GM12801 (cell line): Measurements from ENCODE around the gene EPHB2.

Experiments
- CTCF ChIP-seq: IDR thresholded peaks from one replicate; pipeline ENCODE4 v1.5.1; 2011; ENCODE audit warnings: control low read depth; ENCODE audit not compliant: insufficient read length; ENCODE audit errors: extremely low read depth

EPHB2 gene

GRCh38 chr1:22752339-22752738 lies 41.7 kb downstream of the EPHB2 start:
- TF ChIP-seq CTCF: no peak

- TF ChIP-seq CTCF: no peak
Measured at GRCh38 chr1:22753481-22753971, 42.9 kb downstream of the EPHB2 start.

- TF ChIP-seq CTCF: no peak
Measured at GRCh38 chr1:22754106-22754768, 43.6 kb downstream of the EPHB2 start.

GRCh38 chr1:22754824-22755223 lies 44.2 kb downstream of the EPHB2 start:
- no peak for TF ChIP-seq CTCF

GRCh38 chr1:22755641-22756040 lies 45.0 kb downstream of the EPHB2 start:
- no peak for TF ChIP-seq CTCF

GRCh38 chr1:22756125-22756735 lies 45.6 kb downstream of the EPHB2 start:
- no peak for TF ChIP-seq CTCF

GRCh38 chr1:22760455-22760854 lies 49.8 kb downstream of the EPHB2 start:
- TF ChIP-seq CTCF: no peak
